GM12891 (cell line): Measurements from ENCODE around the gene CD320.

Experiments
- POLR2AphosphoS5 ChIP-seq: IDR thresholded peaks from 2 replicates; pipeline ENCODE4 v1.6.1; 2011; ENCODE audit warnings: low read depth, low read length, control low read depth
- TAF1 ChIP-seq: IDR thresholded peaks from 2 replicates; pipeline ENCODE4 v1.6.1; 2011; ENCODE audit warnings: low read depth, low read length, control low read depth

DNA sequence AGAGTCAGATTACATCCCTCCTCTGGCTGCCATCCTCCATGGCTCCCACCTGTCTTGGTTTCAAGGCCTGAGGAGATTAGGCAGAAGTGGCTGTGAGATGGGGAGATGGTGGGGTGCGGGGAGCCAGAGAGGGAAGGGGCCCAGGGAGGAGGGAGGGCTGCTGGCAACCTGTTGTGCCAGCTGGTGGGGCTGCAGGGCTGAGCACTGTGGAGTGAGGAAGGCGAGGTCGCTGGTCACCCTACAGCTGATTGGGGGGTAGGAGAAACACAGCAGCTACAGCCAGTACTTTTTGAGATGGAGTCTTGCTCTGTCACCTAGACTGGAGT lies 48.3 kb downstream of the CD320 start:
- TF ChIP-seq TAF1 (no peak), POLR2AphosphoS5 (no peak)
